Stimulated activated CD8-positive, alpha-beta memory T cell treated with anti-CD3 and anti-CD28 coated beads, Interleukin-7, amount 100 ng/mL, for 24 hours (primary cell): ENCODE data around the gene AKR1C4.
"Not testable (repeated sequence)": the region's sequence is repeated elsewhere in the genome, so short reads cannot be mapped to it uniquely, and the experiment has no call there.

ENCODE experiments used
- DNase-seq: peaks from one replicate; pipeline ENCODE4 v3.0.0-alpha.2; 2020; ENCODE audit warnings: low read depth

Gene AKR1C4

GRCh38 chr10:5206799-5207198, 10.2 kb downstream of the AKR1C4 start:
- no peak for DNase-seq

GRCh38 chr10:5209776-5210175, 13.1 kb downstream of the AKR1C4 start:
- DNase-seq: not testable (repeated sequence)

DNA sequence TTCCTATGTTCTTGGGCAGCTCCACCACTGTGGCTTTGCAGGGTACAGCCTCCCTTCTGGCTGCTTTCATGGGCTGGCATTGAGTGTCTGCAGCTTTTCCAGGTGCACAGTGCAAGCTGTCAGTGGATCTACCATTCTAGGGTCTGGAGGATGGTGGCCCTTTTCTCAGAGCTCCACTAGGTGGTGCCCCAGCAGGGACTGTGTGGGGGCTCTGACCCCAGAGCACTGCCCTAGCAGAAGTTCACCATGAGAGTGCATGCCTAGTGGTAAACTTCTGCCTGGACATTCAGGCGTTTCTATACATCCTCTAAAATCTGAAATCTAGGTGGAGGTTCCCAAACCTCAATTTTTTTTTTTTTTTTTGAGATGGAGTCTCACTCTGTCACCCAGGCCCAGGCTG, 13.6 kb downstream of the AKR1C4 start:
- not testable (repeated sequence) for DNase-seq

- DNase-seq: no peak
Observed at GRCh38 chr10:5211696-5212536, 15.3 kb downstream of the AKR1C4 start.

DNA sequence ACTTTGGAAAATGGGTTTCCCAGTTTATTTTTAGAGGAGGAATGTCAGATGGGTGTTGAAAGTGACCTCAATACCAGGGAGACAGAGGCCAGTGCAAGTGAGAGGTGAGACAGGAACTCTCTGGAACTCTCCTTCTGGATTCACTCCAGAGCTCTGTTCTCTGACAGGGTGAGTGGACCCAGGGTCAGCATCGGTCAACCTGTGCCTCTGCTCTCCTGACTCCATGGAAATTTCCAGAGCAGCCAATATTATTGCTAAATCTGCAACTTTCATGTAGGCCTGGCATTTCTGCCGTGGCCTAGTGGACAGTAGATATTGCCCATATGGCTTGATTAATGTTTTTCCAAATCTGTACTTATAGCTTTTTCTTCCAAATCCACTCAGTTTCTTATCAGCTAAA, 20.2 kb downstream of the AKR1C4 start:
- no peak for DNase-seq

DNA sequence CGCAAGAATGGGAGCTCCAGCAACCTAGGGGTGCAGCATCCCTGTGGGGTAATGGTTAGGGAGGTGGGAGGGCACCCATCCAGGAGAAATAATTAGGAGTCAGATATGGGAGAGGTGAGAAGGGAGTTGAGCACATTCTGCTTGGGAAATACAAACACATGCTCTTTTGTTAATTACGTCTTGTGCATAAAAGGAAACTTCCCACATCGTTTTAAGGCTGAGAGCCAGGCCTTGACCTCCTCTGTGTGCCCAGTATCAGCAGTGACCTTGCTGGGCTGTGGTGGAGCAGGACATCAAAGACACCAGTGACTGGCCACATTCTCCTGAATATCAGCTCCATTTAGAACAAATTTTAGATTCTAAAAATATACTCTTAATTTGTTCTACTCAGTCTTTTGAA, 22.6 kb downstream of the AKR1C4 start:
- DNase-seq: no peak

DNA sequence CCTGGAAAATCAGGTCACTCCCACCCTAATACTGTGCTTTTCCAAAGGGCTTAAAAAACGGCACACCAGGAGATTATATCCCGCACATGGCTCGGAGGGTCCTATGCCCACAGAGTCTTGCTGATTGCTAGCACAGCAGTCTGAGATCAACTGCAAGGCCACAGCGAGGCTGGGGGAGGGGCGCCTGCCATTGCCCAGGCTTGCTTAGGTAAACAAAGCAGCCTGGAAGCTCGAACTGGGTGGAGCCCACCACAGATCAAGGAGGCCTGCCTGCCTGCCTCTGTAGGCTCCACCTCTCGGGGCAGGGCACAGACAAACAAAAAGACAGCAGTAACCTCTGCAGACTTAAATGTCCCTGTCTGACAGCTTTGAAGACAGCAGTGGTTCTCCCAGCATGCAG, 26.3 kb downstream of the AKR1C4 start:
- DNase-seq: not testable (repeated sequence)

DNA sequence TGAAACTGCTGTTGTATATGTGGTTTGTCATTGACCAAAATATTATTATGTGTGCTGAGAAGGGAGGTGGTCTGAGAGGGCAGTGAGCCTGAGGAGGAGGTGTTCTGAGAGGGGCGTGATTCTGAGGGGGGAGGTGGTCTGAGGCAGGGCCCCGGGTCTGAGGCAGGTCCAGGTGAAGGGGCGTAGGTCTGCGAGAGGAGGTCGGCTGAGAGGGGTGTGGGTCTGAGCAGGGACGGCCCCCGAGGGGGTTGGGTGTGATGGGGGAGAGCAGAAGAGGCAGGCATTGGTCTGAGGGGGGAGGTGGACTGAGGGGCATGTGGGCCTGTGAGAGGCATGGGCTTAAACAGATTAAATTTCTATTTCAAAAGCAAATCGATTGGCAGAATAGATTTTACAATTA, 32.4 kb downstream of the AKR1C4 start:
- DNase-seq: no peak

DNA sequence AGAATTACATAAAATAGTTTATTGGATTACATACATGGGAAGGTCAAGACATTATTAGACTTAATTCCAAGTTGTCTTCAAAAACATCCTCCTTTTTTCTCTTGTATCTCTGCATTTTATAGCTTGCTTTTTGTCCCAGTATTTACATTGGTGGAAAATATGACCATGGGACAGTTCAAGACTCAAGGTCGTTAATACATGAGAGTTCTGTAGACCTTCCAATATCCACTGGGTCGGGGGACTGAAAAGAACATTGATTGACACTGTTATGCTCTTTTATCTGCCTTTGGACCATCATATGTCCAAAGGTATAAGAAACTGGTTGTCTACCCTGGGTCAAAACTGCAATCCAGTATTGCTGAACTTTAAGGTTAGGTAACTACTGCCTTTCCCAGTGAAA, 36.7 kb downstream of the AKR1C4 start:
- no peak for DNase-seq

- DNase-seq: no peak
Observed at GRCh38 chr10:5234106-5234860, 37.6 kb downstream of the AKR1C4 start.

GRCh38 chr10:5237541-5237940, 40.9 kb downstream of the AKR1C4 start:
- not testable (repeated sequence) for DNase-seq

DNA sequence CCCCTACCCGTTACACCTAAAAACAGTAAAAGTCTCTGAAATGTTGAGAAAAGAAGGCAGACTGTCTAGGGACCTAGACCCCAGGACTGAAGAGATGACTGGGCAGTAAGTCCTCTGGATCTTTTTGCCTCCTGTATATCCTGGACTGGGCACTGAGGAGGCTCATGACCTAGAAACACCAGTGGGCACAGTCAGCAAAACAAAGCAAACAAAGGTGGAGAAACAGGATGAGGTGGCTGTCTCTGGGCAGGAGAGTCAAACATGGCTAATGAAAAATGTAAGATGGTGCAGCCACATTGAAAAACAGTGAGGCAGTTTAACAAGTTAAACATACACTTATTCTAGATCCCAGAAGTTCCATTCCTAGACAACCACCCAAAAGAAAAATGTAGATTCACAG, 45.9 kb downstream of the AKR1C4 start:
- no peak for DNase-seq

DNA sequence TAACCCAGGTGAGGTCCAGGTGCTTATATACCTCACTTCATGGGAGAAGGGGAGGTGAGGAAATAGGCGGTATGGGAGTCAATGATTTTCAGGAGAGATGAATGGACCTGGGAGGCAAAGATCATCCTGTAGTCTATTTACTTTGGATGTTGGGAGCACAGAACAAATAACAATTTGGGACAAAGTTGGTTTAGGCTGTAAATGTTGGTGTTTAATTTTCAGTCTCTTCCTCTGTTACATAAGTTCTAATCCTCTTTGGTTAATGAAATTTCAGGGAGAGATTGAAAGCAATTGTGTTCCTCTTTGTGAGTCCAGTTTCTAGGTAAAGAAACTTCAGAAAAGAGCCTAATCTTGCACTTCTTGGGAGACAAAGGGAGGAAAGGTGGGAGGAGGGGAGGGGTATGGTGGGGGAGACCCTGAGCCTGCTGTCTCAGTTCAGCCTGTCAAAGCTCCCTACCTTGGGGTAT, 46.9 kb downstream of the AKR1C4 start:
- no peak for DNase-seq

GRCh38 chr10:5252177-5253037, 55.8 kb downstream of the AKR1C4 start:
- no peak for DNase-seq

DNA sequence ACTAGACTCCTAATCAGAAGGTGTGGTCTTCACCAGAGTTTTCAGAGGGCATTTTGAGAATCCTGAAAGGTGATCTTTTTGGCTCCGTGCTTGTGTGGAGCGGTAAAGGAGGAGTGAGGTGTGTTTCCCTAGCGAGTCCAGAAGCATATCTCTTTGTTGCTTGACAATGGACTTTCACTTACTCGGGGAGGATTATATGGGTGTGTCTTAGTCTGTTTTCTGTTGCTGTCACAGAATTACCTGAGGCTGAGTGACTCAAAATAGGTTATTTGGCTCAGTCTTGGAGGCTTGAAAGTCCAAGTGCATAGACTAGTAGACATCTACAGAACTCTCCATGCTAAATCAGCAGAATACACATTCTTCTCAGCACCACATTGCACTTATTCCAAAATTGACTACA, 57.9 kb downstream of the AKR1C4 start:
- DNase-seq: no peak

DNA sequence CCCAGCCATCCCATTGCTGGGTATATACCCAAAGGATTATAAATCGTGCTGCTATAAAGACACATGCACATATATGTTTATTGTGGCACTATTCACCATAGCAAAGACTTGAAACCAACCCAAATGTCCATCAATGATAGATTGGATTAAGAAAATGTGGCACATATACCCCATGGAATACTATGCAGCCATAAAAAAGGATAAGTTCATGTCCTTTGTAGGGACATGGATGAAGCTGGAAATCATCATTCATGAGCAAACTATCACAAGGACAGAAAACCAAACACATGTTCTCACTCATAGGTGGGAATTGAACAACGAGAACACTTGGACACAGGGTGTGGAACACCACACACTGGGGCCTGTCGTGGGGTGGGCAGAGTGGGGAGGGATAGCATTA, 61.1 kb downstream of the AKR1C4 start:
- DNase-seq: not testable (repeated sequence)

- DNase-seq: no peak
Observed at GRCh38 chr10:5259132-5259951, 62.7 kb downstream of the AKR1C4 start.

DNA sequence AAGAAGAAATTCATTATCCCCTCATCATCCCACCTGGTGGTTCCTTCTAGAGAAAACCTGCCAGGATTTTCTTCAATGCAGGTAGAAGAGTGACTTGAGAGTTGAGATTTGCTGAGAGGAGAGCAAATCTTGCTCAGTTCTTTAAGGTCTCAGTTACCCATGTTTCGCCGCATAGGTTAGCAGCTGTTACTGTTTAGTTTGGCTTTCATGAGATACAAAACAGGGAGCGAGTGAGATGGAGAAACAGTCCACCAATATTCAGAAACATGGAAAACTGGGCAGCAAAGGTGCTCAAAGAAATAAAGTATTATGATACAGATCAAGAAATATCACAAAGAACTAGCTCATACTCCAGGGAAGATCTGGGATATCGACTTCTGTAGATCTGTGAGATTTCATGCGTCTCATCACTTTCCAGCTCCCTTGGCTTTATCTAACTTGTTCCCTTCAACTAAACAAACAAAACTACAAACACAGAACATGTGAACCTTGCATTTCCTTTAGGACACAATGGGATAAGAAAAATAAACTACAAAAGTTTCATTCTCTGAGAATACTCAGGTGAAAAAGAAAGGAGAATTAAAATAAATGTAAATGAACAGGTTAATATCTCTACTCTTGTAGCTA, 63.4 kb downstream of the AKR1C4 start:
- DNase-seq: no peak

DNA sequence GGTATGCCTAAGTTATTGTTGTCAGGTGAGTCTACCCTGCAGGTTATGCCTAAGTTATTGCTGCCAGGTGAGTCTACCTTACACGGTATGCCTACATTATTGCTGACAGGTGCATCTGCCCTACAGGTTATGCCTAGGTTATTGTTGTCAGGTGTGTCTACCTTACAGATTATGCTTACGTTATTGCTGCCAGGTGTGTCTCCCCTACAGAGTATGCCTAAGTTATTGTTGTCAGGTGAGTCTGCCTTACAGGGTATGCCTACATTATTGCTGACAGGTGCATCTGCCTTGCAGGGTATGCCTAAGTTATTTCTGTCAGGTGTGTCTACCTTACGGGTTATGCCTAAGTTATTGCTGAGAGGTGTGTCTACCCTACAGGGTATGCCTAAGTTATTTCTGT, 64.2 kb downstream of the AKR1C4 start:
- no peak for DNase-seq

GRCh38 chr10:5265139-5265538, 68.5 kb downstream of the AKR1C4 start:
- no peak for DNase-seq

- DNase-seq: no peak
Observed at GRCh38 chr10:5266351-5266750, 69.7 kb downstream of the AKR1C4 start.
